Psoas muscle (tissue), 8 donors: ENCODE results near the gene PIAS1. TPM values are rescaled to one million over a fixed set of nuclear protein-coding genes. Genes with fewer than 3 reads are reported as not detected.
"Not testable (repeated sequence)": the region's sequence is repeated elsewhere in the genome, so short reads cannot be mapped to it uniquely, and the experiment has no call there.

Experiments
- ATAC-seq, 4 donors: fragments of 200-7000 bp; cut with Tn5 transposase; one replicate each; pipeline ENCODE4 v1.9.1; 2020; ENCODE audit warnings: moderate library complexity in 3 of 4, mild to moderate bottlenecking in 2 of 4
- DNase-seq, 2 donors: peaks; one replicate each; pipeline ENCODE4 v3.0.0-alpha.2; 2020
- H3K27ac ChIP-seq: fragments of 200-600 bp; one replicate; pipeline ENCODE4 v1.8.0; 2022
- H3K27me3 ChIP-seq, 3 donors: fragments of 200-600 bp in 1 of 3; one replicate each; pipeline versions ENCODE4 v1.6.1 to v1.8.0; 2013 to 2022; ENCODE audit warnings: low read length in 2 of 3, mild to moderate bottlenecking in 2 of 3, moderate library complexity in 1 of 3; ENCODE audit not compliant: insufficient read depth in 3 of 3
- H3K36me3 ChIP-seq, 2 donors: fragments of 200-600 bp in 1 of 2; one replicate each; pipeline versions ENCODE4 v1.6.1 to v1.8.0; 2013 to 2022; ENCODE audit warnings: low read depth in 1 of 2, mild to moderate bottlenecking in 1 of 2, moderate library complexity in 1 of 2; ENCODE audit not compliant: insufficient read depth in 1 of 2
- H3K4me1 ChIP-seq: fragments of 200-600 bp; one replicate; pipeline ENCODE4 v1.8.0; 2022
- H3K4me3 ChIP-seq: fragments of 200-600 bp; one replicate; pipeline ENCODE4 v1.8.0; 2022; ENCODE audit warnings: mild to moderate bottlenecking
- H3K9me3 ChIP-seq: fragments of 200-600 bp; one replicate; pipeline ENCODE4 v1.8.0; 2022
- WGBS, 3 donors: extraction: QIAGEN DNeasy Blood & Tissue Kit; methylation state at CpG; one replicate each; pipeline versions ENCODE4 v1.1.6 to v1.1.7; 2013; 5-methylcytosine and 5-hydroxymethylcytosine counted together
- intact Hi-C, 2 donors: fragments of 100-400 bp; cut with DNase I; formaldehyde crosslinking; loops; one replicate each; pipeline versions ENCODE4 v1.11.0 to v1.14.2; 2022
- polyA plus RNA-seq, 3 donors: library from polyadenylated mRNA; stranded (reverse); fragments of 200-250 nt; gene quantifications; one replicate each; pipeline ENCODE4 v1.2.3, GENCODE V29; 2013
- total RNA-seq, 4 donors: library from RNA; stranded (reverse); fragmentation: NEBNext Ultra II Directional in 2 of 4; extraction: Animal tissue kit (Norgen Biotek cat#: 25700) in 2 of 4; gene quantifications; one replicate each; pipeline versions ENCODE4 v1.2.1 to v1.2.4, GENCODE V29; 2021 to 2023
- TF ChIP-seq, protein P1 (sequence below): fragments of 200-600 bp; IDR thresholded peaks from one replicate; pipeline ENCODE4 v1.8.0; 2022; ENCODE audit warnings: antibody characterized with exemption
- donor health status: healthy with polysubstance abuse.
- donor health status: DM: no; HTN: no; CAD: no; lungs with moderate emphysema.
- donor health status: Bipolar disorder and iron deficiency.
- donor health status: healthy.
- donor health status: DM: yes; HTN: yes; CAD: no.
- donor health status: DM: no; HTN: no; CAD: no.
- donor health status: DM: no; HTN: no; CAD: no.
- donor health status: DM: yes; HTN: yes; CAD: no.

PIAS1 gene
- total and polyA plus RNA-seq, 7 donors, result 4.4 to 28.7 (median 18.2) TPM

DNA sequence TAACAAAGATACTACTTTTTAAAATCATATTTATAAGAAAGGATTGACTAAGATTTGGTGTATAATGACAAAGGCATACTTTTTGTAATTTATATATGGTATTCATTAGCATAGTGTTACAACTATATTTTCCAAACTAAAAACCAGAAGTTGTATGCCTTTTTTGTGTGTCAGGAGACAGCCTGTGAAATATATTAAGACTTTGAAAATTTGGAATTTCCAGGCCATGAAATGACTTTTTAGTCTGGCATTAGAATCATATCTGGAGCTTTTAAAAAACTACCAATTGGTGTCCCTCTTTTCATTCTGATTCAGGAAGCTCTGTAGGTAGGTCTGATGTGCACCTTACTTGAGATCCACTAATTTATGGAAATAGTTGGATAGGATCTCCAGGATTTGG, 109.1 kb downstream of the PIAS1 start:
- Histone ChIP-seq H3K4me1 (no peaks in the 10 kb centered on the region), H3K4me3 (no peak overlapping the region), H3K27me3 (no peaks in the 10 kb centered on the region), H3K36me3 (peaks cover 6 to 33% of the 10 kb centered on the region in 2 donors), H3K9me3 (no peaks in the 10 kb centered on the region), H3K27ac (no peak overlapping the region)
- DNase-seq (no peak), ATAC-seq (no peak)
- TF ChIP-seq, protein P1, sequence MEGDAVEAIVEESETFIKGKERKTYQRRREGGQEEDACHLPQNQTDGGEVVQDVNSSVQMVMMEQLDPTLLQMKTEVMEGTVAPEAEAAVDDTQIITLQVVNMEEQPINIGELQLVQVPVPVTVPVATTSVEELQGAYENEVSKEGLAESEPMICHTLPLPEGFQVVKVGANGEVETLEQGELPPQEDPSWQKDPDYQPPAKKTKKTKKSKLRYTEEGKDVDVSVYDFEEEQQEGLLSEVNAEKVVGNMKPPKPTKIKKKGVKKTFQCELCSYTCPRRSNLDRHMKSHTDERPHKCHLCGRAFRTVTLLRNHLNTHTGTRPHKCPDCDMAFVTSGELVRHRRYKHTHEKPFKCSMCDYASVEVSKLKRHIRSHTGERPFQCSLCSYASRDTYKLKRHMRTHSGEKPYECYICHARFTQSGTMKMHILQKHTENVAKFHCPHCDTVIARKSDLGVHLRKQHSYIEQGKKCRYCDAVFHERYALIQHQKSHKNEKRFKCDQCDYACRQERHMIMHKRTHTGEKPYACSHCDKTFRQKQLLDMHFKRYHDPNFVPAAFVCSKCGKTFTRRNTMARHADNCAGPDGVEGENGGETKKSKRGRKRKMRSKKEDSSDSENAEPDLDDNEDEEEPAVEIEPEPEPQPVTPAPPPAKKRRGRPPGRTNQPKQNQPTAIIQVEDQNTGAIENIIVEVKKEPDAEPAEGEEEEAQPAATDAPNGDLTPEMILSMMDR, result no peak
- intact Hi-C loops, result no loop called here

DNA sequence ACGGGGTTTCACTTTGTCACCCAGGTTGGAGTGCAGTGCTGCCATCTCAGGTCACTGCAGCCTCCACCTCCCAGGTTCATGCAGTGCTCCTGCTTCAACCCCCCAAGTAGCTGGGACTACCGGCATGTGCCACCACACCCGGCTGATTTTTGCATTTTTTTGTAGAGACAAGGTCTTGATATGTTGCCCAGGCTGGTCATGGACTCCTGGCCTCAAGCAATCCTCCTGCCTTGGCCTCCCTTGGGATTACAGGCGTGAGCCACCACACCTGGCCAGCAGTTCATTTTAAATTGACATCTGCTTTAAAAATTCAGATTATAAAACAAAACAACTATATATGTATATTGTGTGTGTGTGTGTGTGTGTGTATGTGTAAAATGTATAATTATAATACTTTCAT, 112.7 kb downstream of the PIAS1 start:
- H3K27me3 ChIP-seq, result no peaks in the 10 kb centered on the region
- no peak overlapping the region for H3K27ac ChIP-seq
- H3K36me3 ChIP-seq, result peaks cover 8 to 35% of the 10 kb centered on the region in 2 donors
- no peaks in the 10 kb centered on the region for H3K4me1 ChIP-seq
- no peaks in the 10 kb centered on the region for H3K9me3 ChIP-seq
- ATAC-seq (no peak), DNase-seq (no peak)
- intact Hi-C loops, result no loop called here
- no peak overlapping the region for H3K4me3 ChIP-seq
- TF ChIP-seq, protein P1, result no peak
- 78 to 90% (median 84%) methylated on average over 4 of the region's 4 CpGs for WGBS, 3 donors

DNA sequence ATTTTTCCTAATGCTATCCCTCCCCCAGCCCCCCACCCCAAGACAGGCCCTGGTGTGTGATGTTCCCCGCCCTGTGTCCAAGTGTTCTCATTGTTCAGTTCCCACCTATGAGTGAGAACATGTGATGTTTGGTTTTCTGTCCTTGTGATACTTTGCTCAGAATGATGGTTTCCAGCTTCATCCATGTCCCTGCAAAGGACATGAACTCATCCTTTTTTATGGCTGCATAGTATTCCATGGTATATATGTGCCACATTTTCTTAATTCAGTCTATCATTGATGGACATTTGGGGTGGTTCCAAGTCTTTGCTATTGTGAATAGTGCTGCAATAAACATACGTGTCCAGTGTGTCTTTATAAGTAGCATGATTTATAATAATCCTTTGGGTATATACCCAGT, 117.9 kb downstream of the PIAS1 start:
- H3K27ac ChIP-seq, H3K4me3 ChIP-seq, H3K4me1 ChIP-seq, intact Hi-C loops, DNase-seq, H3K27me3 ChIP-seq, H3K9me3 ChIP-seq, ATAC-seq: not testable (repeated sequence)
- H3K36me3 ChIP-seq, result peaks cover 2 to 43% of the 10 kb centered on the region in 2 donors
- WGBS, 3 donors, result 69 to 95% (median 85%) methylated on average over 2 of the region's 2 CpGs

DNA sequence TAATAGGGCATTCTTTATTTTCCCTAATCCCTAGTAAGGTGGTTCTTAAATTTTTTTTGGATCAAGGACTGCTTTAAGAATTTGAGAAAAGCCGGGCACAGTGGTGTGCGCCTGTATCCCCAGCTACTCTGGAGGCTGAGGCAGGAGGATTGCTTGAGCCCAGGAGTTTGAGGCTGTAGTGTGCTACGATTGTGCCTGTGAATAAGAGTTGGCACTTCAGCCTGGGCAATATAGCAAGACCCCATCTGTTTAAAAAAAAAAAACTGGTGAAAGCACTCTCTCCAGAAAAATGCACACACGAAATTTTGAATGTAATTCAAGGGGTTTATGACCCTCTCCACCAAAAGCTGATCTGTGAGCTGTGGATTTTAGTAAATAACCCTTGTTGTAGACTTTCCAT, 119.0 kb downstream of the PIAS1 start:
- intact Hi-C loops, result no loop called here
- no peak for ATAC-seq
- Histone ChIP-seq H3K27me3 (no peaks in the 10 kb centered on the region), H3K36me3 (peaks cover 2 to 53% of the 10 kb centered on the region in 2 donors), H3K27ac (no peak overlapping the region), H3K4me3 (no peak overlapping the region), H3K9me3 (no peaks in the 10 kb centered on the region), H3K4me1 (no peaks in the 10 kb centered on the region)
- 95 to 98% (median 97%) methylated on average over 4 of the region's 4 CpGs for WGBS, 3 donors
- no peak for DNase-seq
- TF ChIP-seq, protein P1, result no peak

DNA sequence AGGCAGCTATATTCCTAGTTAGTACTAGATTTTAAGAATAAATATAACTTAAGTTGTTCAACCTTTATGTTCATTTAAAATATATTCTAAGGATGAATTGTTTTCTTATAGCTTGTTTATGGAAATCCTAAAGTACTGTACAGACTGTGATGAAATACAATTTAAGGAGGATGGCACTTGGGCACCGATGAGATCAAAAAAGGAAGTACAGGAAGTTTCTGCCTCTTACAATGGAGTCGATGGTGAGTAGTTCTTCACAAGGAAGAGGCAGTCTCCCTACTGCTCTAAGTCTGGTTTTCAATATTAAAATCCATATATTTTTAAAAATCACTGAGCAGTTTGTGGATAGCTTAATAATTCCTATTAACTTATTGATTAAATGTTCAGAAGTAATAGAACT, 121.4 kb downstream of the PIAS1 start:
- 61 to 75% (median 66%) methylated on average over 2 of the region's 2 CpGs for WGBS, 3 donors
- peaks cover 0 to 47% of the 10 kb centered on the region in 2 donors for H3K36me3 ChIP-seq
- TF ChIP-seq, protein P1, result no peak

More for the DNA sequence above, 121.4 kb downstream of the PIAS1 start:
- Histone ChIP-seq H3K4me1 (no peaks in the 10 kb centered on the region), H3K27ac (no peak overlapping the region), H3K4me3 (no peak overlapping the region), H3K27me3 (no peaks in the 10 kb centered on the region), H3K9me3 (no peaks in the 10 kb centered on the region)
- intact Hi-C loops, result no loop called here
- DNase-seq (no peak), ATAC-seq (no peak)
